OCI-LY1 (cell line): ENCODE results near the gene GCC2.
"Not testable (repeated sequence)": the region's sequence is repeated elsewhere in the genome, so short reads cannot be mapped to it uniquely, and the experiment has no call there.

Experiments used
- H2AFZ ChIP-seq: fragments of 200-600 bp; sonication (generic), shearing (Covaris generic); 2 replicates; pipeline ENCODE4 v1.6.0; 2014; ENCODE audit warnings: antibody characterized with exemption, mild to moderate bottlenecking, low read length
- H3F3A ChIP-seq: fragments of 200-600 bp; sonication (generic), shearing (Covaris generic); 2 replicates; pipeline ENCODE4 v1.6.0; 2014; ENCODE audit warnings: mild to moderate bottlenecking, antibody characterized with exemption, low read length, moderate library complexity; ENCODE audit not compliant: insufficient read depth
- H3K27ac ChIP-seq: fragments of 200-600 bp; sonication (generic); 2 replicates; pipeline ENCODE4 v1.5.1; 2014; ENCODE audit warnings: low read length, mixed run types, mild to moderate bottlenecking, low read depth; ENCODE audit not compliant: poor library complexity, severe bottlenecking
- H3K27me3 ChIP-seq: fragments of 200-600 bp; sonication (generic); 2 replicates; pipeline ENCODE4 v1.6.0; 2014; ENCODE audit warnings: antibody characterized with exemption, mild to moderate bottlenecking, low read length, moderate library complexity; ENCODE audit not compliant: insufficient read depth
- H3K36me3 ChIP-seq: fragments of 200-600 bp; sonication (generic); 2 replicates; pipeline ENCODE4 v1.6.1; 2014; ENCODE audit warnings: mild to moderate bottlenecking, antibody characterized with exemption, low read length, moderate library complexity, mixed read lengths; ENCODE audit not compliant: insufficient read depth
- H3K4me1 ChIP-seq: fragments of 200-600 bp; sonication (generic); 2 replicates; pipeline ENCODE4 v1.5.1; 2014; ENCODE audit warnings: mild to moderate bottlenecking, low read length, moderate library complexity; ENCODE audit not compliant: insufficient read depth, severe bottlenecking
- H3K4me2 ChIP-seq: fragments of 200-600 bp; sonication (generic), shearing (Covaris generic); 2 replicates; pipeline ENCODE4 v1.6.1; 2014; ENCODE audit warnings: low read length
- H3K4me3 ChIP-seq: fragments of 200-600 bp; sonication (generic); 2 replicates; pipeline ENCODE4 v1.5.1; 2014; ENCODE audit warnings: low read length, low read depth, mild to moderate bottlenecking, mixed read lengths; ENCODE audit not compliant: poor library complexity, severe bottlenecking
- H3K79me2 ChIP-seq: fragments of 200-600 bp; shearing (Covaris generic); 2 replicates; pipeline ENCODE4 v1.6.1; 2016; ENCODE audit warnings: mixed run types, low read length, mixed read lengths; ENCODE audit not compliant: insufficient read depth
- H3K9ac ChIP-seq: fragments of 200-600 bp; sonication (generic), shearing (Covaris generic); 2 replicates; pipeline ENCODE4 v1.6.1; 2014; ENCODE audit warnings: mild to moderate bottlenecking, low read length, mixed read lengths
- H3K9me2 ChIP-seq: fragments of 200-600 bp; sonication (generic), shearing (Covaris generic); 2 replicates; pipeline ENCODE4 v1.6.1; 2014; ENCODE audit warnings: low read depth, mild to moderate bottlenecking, low read length, mixed read lengths
- H3K9me3 ChIP-seq: fragments of 200-600 bp; shearing (Covaris generic); 2 replicates; pipeline ENCODE4 v1.6.1; 2014; ENCODE audit warnings: low read length, mixed read lengths
- H4K20me1 ChIP-seq: fragments of 200-600 bp; sonication (generic), shearing (Covaris generic); 2 replicates; pipeline ENCODE4 v1.6.0; 2016; ENCODE audit warnings: mild to moderate bottlenecking, low read length; ENCODE audit not compliant: insufficient read depth
- EZH2 ChIP-seq: fragments of 200-600 bp; sonication (generic), shearing (Covaris generic); IDR thresholded peaks from 2 replicates; pipeline ENCODE4 v1.8.0; 2017; ENCODE audit warnings: borderline replicate concordance, mixed run types, mild to moderate bottlenecking, antibody characterized with exemption, low read length, moderate library complexity, mixed read lengths
- TF ChIP-seq, protein P1 (sequence below): fragments of 200-600 bp; sonication (generic), shearing (Covaris generic); IDR thresholded peaks from 2 replicates; pipeline ENCODE4 v1.5.1; 2017; ENCODE audit warnings: mild to moderate bottlenecking, antibody characterized with exemption, low read length, moderate library complexity, mixed read lengths

GCC2 gene

DNA sequence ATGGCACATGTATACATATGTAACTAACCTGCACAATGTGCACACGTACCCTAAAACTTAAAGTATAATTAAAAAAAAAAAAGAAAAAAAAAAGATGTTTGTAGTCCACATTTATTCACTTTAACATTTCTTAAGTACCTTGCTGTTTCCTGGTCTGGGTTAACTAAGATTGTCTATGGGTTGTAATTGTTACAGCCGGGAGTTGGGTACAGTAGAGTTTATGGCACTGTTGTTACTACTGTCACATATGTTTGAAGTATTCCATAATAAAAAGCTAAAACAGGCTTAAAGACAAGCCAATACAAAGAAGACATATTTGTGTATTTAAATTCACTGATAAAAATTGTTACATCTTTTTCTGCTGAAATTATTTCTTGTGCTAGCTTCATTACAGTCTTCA lies 36.2 kb downstream of the GCC2 start:
- H3K9ac ChIP-seq, result no peak overlapping the region
- H3K27ac ChIP-seq, result no peak overlapping the region
- H3K9me3 ChIP-seq, result no peaks in the 10 kb centered on the region
- H3K79me2 ChIP-seq, result no peaks in the 10 kb centered on the region
- H3K4me1 ChIP-seq, result no peaks in the 10 kb centered on the region
- H3K36me3 ChIP-seq, result peaks cover 67% of the 10 kb centered on the region
- no peak overlapping the region for H3K4me3 ChIP-seq
- H3F3A ChIP-seq, result no peaks in the 10 kb centered on the region
- H3K9me2 ChIP-seq, result no peaks in the 10 kb centered on the region
- H4K20me1 ChIP-seq, result no peaks in the 10 kb centered on the region
- no peak overlapping the region for H3K4me2 ChIP-seq
- TF ChIP-seq EZH2, result no peak
- TF ChIP-seq, protein P1, sequence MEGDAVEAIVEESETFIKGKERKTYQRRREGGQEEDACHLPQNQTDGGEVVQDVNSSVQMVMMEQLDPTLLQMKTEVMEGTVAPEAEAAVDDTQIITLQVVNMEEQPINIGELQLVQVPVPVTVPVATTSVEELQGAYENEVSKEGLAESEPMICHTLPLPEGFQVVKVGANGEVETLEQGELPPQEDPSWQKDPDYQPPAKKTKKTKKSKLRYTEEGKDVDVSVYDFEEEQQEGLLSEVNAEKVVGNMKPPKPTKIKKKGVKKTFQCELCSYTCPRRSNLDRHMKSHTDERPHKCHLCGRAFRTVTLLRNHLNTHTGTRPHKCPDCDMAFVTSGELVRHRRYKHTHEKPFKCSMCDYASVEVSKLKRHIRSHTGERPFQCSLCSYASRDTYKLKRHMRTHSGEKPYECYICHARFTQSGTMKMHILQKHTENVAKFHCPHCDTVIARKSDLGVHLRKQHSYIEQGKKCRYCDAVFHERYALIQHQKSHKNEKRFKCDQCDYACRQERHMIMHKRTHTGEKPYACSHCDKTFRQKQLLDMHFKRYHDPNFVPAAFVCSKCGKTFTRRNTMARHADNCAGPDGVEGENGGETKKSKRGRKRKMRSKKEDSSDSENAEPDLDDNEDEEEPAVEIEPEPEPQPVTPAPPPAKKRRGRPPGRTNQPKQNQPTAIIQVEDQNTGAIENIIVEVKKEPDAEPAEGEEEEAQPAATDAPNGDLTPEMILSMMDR, result no peak
- H2AFZ ChIP-seq, result no peak overlapping the region
- H3K27me3 ChIP-seq, result no peaks in the 10 kb centered on the region

DNA sequence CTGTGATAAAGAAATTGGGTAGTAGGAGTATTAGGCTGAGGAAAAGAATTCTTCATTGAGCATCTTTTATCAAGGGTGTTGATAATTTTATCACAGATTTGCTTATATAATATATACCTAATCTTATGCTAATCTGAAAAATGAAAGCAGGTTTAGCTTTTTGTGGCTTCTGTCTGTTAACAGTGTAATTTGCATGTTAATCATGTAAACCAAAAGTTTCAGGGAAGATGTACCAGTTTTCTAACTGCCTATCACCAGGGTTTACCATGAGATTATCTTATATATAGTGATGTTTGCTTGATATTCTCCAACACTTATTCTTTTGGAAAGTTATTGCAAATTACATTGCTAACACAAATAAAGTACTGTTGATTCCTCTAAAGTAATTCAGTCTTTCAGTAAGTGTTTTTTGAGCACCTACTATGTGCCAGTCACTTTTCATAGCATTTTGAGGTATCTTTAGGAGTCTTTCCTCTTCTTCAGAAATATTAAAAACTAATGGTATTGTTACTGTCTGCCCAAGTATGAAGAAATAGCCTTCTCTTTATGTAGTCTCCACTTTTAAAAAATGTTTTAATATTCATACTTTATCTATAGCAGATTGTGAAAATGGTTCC lies 41.6 kb downstream of the GCC2 start:
- no peaks in the 10 kb centered on the region for H3K9me3 ChIP-seq
- no peaks in the 10 kb centered on the region for H3K79me2 ChIP-seq
- H2AFZ ChIP-seq, result no peak overlapping the region
- H4K20me1 ChIP-seq, result no peaks in the 10 kb centered on the region
- no peaks in the 10 kb centered on the region for H3K9me2 ChIP-seq
- no peak overlapping the region for H3K4me2 ChIP-seq
- TF ChIP-seq, protein P1, result no peak
- no peak for TF ChIP-seq EZH2
- H3K4me1 ChIP-seq, result no peaks in the 10 kb centered on the region
- H3F3A ChIP-seq, result no peaks in the 10 kb centered on the region
- H3K9ac ChIP-seq, result no peak overlapping the region
- no peak overlapping the region for H3K4me3 ChIP-seq
- no peaks in the 10 kb centered on the region for H3K27me3 ChIP-seq
- H3K27ac ChIP-seq, result no peak overlapping the region
- H3K36me3 ChIP-seq, result peaks cover 54% of the 10 kb centered on the region

DNA sequence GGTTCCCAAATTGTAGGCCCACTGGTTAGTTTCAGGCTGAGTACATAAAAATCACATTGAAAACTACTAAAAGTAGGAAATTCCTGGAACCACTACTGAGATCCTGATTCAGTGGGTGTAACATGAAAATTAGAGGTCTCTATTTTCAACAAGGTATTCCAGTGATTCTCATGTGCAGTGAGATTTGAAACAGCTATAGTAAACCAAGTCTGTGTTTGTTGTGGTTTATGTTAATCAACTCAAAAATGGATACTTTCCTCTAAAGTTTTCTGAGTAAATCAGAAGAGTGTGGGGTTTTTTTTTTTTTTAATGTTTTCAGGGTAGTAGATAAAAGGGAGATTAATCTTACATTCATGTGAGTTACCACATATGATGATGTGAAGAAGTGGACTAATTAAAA lies 42.8 kb downstream of the GCC2 start:
- no peaks in the 10 kb centered on the region for H3K79me2 ChIP-seq
- no peaks in the 10 kb centered on the region for H3K4me1 ChIP-seq
- H4K20me1 ChIP-seq, result no peaks in the 10 kb centered on the region
- no peaks in the 10 kb centered on the region for H3F3A ChIP-seq
- H3K9me3 ChIP-seq, result no peaks in the 10 kb centered on the region
- H3K27ac ChIP-seq, result no peak overlapping the region
- H3K4me3 ChIP-seq, result no peak overlapping the region
- H2AFZ ChIP-seq, result no peak overlapping the region
- peaks cover 48% of the 10 kb centered on the region for H3K36me3 ChIP-seq
- H3K27me3 ChIP-seq, result no peaks in the 10 kb centered on the region
- H3K9ac ChIP-seq, result no peak overlapping the region
- no peak overlapping the region for H3K4me2 ChIP-seq
- TF ChIP-seq EZH2, result no peak
- H3K9me2 ChIP-seq, result no peaks in the 10 kb centered on the region

DNA sequence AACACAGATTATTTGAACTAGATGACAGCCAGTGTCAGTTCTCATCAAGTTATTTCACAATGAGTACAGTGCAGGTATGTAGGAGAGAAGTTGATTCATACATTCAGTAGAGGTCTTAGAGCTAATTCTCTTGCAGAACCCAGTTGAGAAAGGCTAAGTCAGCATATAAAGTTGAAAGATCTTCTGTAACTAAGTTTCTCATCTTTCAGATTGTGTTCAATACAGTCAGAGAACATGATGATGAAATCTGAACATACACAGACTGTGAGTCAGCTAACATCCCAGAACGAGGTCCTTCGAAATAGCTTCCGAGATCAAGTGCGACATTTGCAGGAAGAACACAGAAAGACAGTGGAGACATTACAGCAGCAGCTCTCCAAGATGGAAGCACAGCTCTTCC lies 43.4 kb downstream of the GCC2 start:
- Histone ChIP-seq H3K9me2 (no peaks in the 10 kb centered on the region), H3K36me3 (peaks cover 48% of the 10 kb centered on the region), H3K4me3 (no peak overlapping the region), H3K27me3 (no peaks in the 10 kb centered on the region), H2AFZ (no peak overlapping the region), H3K9ac (no peak overlapping the region), H3K79me2 (no peaks in the 10 kb centered on the region), H4K20me1 (no peaks in the 10 kb centered on the region), H3K27ac (no peak overlapping the region), H3K4me1 (no peaks in the 10 kb centered on the region), H3K9me3 (no peaks in the 10 kb centered on the region), H3K4me2 (no peak overlapping the region), H3F3A (no peaks in the 10 kb centered on the region)
- TF ChIP-seq, protein P1, result no peak
- no peak for TF ChIP-seq EZH2

DNA sequence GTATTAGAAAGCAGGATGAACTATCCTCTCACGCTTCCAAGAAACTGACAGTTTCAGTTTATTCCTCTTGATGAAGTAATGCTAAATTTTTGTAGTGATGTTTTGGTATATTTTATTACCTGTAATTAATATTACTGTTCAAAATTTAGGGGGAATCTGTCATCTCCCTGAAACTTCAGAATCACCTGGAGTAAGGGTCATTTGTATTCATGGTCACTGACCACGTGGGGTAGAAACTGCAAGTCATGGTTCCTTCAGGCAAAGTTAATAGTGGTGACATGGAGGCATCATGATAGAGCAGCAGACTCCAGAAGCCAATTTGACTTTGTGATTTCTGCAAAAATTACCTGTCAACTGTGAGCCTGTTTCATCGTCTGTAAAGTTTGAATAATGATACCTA lies 47.2 kb downstream of the GCC2 start:
- H3K4me3 ChIP-seq, H3K9ac ChIP-seq: not testable (repeated sequence)

More for the DNA sequence above, 47.2 kb downstream of the GCC2 start:
- not testable (repeated sequence) for H3K9me2 ChIP-seq, H3K79me2 ChIP-seq, H4K20me1 ChIP-seq, H3F3A ChIP-seq, H3K4me2 ChIP-seq, H3K27ac ChIP-seq, H2AFZ ChIP-seq, H3K27me3 ChIP-seq, H3K9me3 ChIP-seq, H3K4me1 ChIP-seq
- H3K36me3 ChIP-seq, result peaks cover 30% of the 10 kb centered on the region
